Activated CD8-positive, alpha-beta T cell treated with anti-CD3 and anti-CD28 coated beads, Interleukin-2, amount 10 ng/mL, durations not matched to agents 7 days and 5 days (primary cell): ENCODE measurements around the gene NCKAP5. TPM values are rescaled to one million over a fixed set of nuclear protein-coding genes. Genes with fewer than 3 reads are reported as not detected.

Source experiments
- ATAC-seq: fragments of 150-1000 bp; cut with Tn5 transposase; one replicate; pipeline ENCODE4 v1.10.0; 2021; ENCODE audit warnings: moderate library complexity
- CTCF ChIA-PET: fragments of 350-600 bp; sonication (Branson Sonifier 250); formaldehyde crosslinking; loops from one replicate; lab custom pipeline; 2021; ENCODE audit warnings: antibody characterized with exemption; lab: Charles Lee
- POLR2A ChIA-PET: fragments of 350-600 bp; sonication (Branson Sonifier 250); formaldehyde crosslinking; loops from one replicate; lab custom pipeline; 2021; ENCODE audit warnings: antibody characterized with exemption; lab: Charles Lee
- DNase-seq: peaks from one replicate; pipeline ENCODE4 v3.0.0-alpha.2; 2020
- H3K27ac Mint-ChIP-seq: one replicate; pipeline ENCODE4 v1.8.0; 2021; ENCODE audit warnings: mild to moderate bottlenecking, mixed read lengths
- H3K27me3 Mint-ChIP-seq: one replicate; pipeline ENCODE4 v1.8.0; 2021; ENCODE audit warnings: low read depth, mixed read lengths
- H3K36me3 Mint-ChIP-seq: one replicate; pipeline ENCODE4 v1.8.0; 2021; ENCODE audit warnings: low read depth, mixed read lengths
- H3K4me1 Mint-ChIP-seq: one replicate; pipeline ENCODE4 v1.8.0; 2021; ENCODE audit warnings: low read depth, mixed read lengths
- H3K4me3 Mint-ChIP-seq: one replicate; pipeline ENCODE4 v1.8.0; 2021; ENCODE audit warnings: mild to moderate bottlenecking, mixed read lengths
- H3K9me3 Mint-ChIP-seq: one replicate; pipeline ENCODE4 v1.8.0; 2022; ENCODE audit warnings: mixed read lengths; ENCODE audit not compliant: insufficient read depth
- total RNA-seq, 2 experiments: library from RNA; stranded (reverse); gene quantifications; one replicate each; pipeline ENCODE4 v1.2.3, GENCODE V29; 2021

The NCKAP5 gene
- total RNA-seq, 2 experiments from 2014 or later, result not detected

DNA sequence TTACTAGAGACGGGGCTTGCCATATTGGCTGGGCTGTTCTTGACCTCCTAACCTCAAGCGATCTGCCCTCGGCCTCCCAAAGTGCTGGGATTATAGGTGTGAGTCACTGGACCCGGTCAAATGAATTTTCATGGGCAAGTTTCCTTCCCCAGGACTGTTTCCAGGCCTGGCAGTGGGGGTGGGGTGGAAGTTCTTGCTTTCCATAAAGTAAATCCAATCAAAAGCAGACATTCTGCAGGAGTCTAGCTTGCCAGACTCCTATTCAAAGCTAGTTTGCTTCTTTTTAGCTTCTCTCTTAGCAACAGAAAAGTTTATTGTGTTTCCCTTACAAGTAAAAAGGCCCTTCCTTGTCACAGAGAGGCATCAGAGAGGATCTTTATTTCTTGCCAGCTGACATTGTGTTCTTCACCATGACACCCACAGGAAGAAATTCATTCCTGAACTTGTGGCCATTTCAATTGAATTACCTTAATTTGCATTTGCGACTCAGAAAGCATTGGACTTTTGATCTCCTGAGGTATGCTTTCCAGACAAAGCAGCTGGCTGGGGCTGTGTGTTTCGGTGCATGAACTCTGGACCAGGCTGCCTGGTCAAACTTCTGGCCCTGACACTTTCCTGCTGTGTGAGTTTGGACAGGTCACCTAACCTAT, 936.1 kb downstream of the NCKAP5 start:
- ChIA-PET POLR2A (no interaction called here), CTCF (no interaction called here)
- H3K27me3 Mint-ChIP-seq, result no peaks in the 10 kb centered on the region
- no peaks in the 10 kb centered on the region for H3K9me3 Mint-ChIP-seq
- H3K36me3 Mint-ChIP-seq, result no peaks in the 10 kb centered on the region
- ATAC-seq (no peak), DNase-seq (no peak)
- H3K27ac Mint-ChIP-seq, result no peak overlapping the region
- H3K4me3 Mint-ChIP-seq, result no peak overlapping the region
- H3K4me1 Mint-ChIP-seq, result no peaks in the 10 kb centered on the region

GRCh38 chr2:132627536-132627935, 940.7 kb downstream of the NCKAP5 start:
- Mint-ChIP-seq H3K36me3 (no peaks in the 10 kb centered on the region), H3K27me3 (no peaks in the 10 kb centered on the region), H3K4me1 (no peaks in the 10 kb centered on the region), H3K27ac (no peak overlapping the region), H3K4me3 (no peak overlapping the region), H3K9me3 (no peaks in the 10 kb centered on the region)
- ChIA-PET CTCF (no interaction called here), POLR2A (no interaction called here)
- ATAC-seq (no peak), DNase-seq (no peak)

DNA sequence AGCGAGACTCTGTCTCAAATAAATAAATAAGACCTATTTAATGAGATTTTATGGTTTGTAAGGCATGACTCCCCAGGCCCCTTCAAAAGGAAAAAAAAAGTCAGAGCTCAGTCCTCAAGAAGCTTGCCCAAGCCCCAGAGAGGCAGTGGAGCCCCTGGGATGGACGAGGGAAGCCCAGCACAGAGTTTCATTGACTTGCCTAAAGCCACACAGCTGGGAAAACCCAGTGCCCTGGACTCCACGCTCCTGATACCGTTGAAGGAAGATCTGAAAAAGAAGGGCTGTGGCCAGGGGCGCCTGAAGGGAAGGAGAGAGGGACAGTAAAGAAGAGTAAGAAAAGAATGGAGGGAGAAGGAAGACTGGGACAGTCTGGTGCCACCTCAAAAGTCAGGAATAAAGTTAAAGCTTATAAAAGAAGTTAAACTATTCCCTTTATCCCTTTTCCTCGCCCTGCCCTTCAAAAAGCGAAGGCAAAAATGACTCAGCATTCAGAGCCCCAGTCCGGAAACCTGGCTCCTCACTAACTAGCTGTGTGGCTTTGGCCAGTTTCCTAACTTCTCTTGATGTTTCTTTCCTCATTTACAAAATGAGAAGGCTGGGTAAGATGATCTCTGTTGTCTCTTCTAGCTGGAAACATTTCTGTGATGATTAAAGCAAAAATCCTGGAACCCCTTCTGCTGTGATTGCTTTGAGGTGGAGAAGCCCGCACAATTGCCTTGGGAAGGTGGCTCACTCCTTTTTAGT, 945.0 kb downstream of the NCKAP5 start:
- CTCF ChIA-PET, result no interaction called here
- Mint-ChIP-seq H3K4me1 (no peaks in the 10 kb centered on the region), H3K4me3 (no peak overlapping the region), H3K27ac (no peak overlapping the region), H3K27me3 (no peaks in the 10 kb centered on the region), H3K36me3 (no peaks in the 10 kb centered on the region), H3K9me3 (no peaks in the 10 kb centered on the region)
- POLR2A ChIA-PET, result no interaction called here
- DNase-seq (no peak), ATAC-seq (no peak)
